GM21825 (cell line): ENCODE results near the gene GNG4.
"Not testable (repeated sequence)": the region's sequence is repeated elsewhere in the genome, so short reads cannot be mapped to it uniquely, and the experiment has no call there.

Experiments
- ATAC-seq: cut with Tn5 transposase; IDR thresholded peaks from one replicate; pipeline ENCODE4 v1.9.1; 2021; ENCODE audit warnings: mild to moderate bottlenecking, moderate library complexity; ENCODE audit not compliant: unreplicated experiment

The GNG4 gene

GRCh38 chr1:235650341-235651169 lies 971 bp upstream of the GNG4 start:
- no peak for ATAC-seq

- ATAC-seq, result no peak
Measured at GRCh38 chr1:235648954-235649367, 623 bp downstream of the GNG4 start.

- ATAC-seq, result no peak
Measured at GRCh38 chr1:235648407-235648907, 1.1 kb downstream of the GNG4 start.

GRCh38 chr1:235647537-235647936 lies 2.0 kb downstream of the GNG4 start:
- ATAC-seq, result not testable (repeated sequence)

GRCh38 chr1:235646463-235646862 lies 3.1 kb downstream of the GNG4 start:
- no peak for ATAC-seq

GRCh38 chr1:235644693-235645305 lies 4.8 kb downstream of the GNG4 start:
- ATAC-seq, result no peak

GRCh38 chr1:235643837-235644692 lies 5.5 kb downstream of the GNG4 start:
- no peak for ATAC-seq

- no peak for ATAC-seq
Measured at GRCh38 chr1:235642943-235643371, 6.6 kb downstream of the GNG4 start.

- ATAC-seq, result peak; percentile 60
Measured at GRCh38 chr1:235642011-235642942, 7.3 kb downstream of the GNG4 start.

GRCh38 chr1:235640580-235640979 lies 9.0 kb downstream of the GNG4 start:
- ATAC-seq, result no peak

- no peak for ATAC-seq
Measured at GRCh38 chr1:235639226-235640205, 10.1 kb downstream of the GNG4 start.

- ATAC-seq, result not testable (repeated sequence)
Measured at GRCh38 chr1:235638612-235639011, 11.0 kb downstream of the GNG4 start.

- no peak for ATAC-seq
Measured at GRCh38 chr1:235637756-235638534, 11.6 kb downstream of the GNG4 start.

- ATAC-seq, result no peak
Measured at GRCh38 chr1:235635938-235636662, 13.5 kb downstream of the GNG4 start.

- peak; percentile 82 for ATAC-seq
Measured at GRCh38 chr1:235632506-235633401, 16.8 kb downstream of the GNG4 start.

- ATAC-seq, result no peak
Measured at GRCh38 chr1:235631816-235632215, 17.8 kb downstream of the GNG4 start.
